Psoas muscle (tissue), 8 donors: ENCODE measurements around the gene TP63. TPM values are rescaled to one million over a fixed set of nuclear protein-coding genes. Genes with fewer than 3 reads are reported as not detected.

Experiments
- ATAC-seq, 4 donors: fragments of 200-7000 bp; cut with Tn5 transposase; one replicate each; pipeline ENCODE4 v1.9.1; 2020; ENCODE audit warnings: moderate library complexity in 3 of 4, mild to moderate bottlenecking in 2 of 4
- DNase-seq, 2 donors: peaks; one replicate each; pipeline ENCODE4 v3.0.0-alpha.2; 2020
- H3K27ac ChIP-seq: fragments of 200-600 bp; one replicate; pipeline ENCODE4 v1.8.0; 2022
- H3K27me3 ChIP-seq, 3 donors: fragments of 200-600 bp in 1 of 3; one replicate each; pipeline versions ENCODE4 v1.6.1 to v1.8.0; 2013 to 2022; ENCODE audit warnings: low read length in 2 of 3, mild to moderate bottlenecking in 2 of 3, moderate library complexity in 1 of 3; ENCODE audit not compliant: insufficient read depth in 3 of 3
- H3K36me3 ChIP-seq, 2 donors: fragments of 200-600 bp in 1 of 2; one replicate each; pipeline versions ENCODE4 v1.6.1 to v1.8.0; 2013 to 2022; ENCODE audit warnings: low read depth in 1 of 2, mild to moderate bottlenecking in 1 of 2, moderate library complexity in 1 of 2; ENCODE audit not compliant: insufficient read depth in 1 of 2
- H3K4me1 ChIP-seq: fragments of 200-600 bp; one replicate; pipeline ENCODE4 v1.8.0; 2022
- H3K4me3 ChIP-seq: fragments of 200-600 bp; one replicate; pipeline ENCODE4 v1.8.0; 2022; ENCODE audit warnings: mild to moderate bottlenecking
- H3K9me3 ChIP-seq: fragments of 200-600 bp; one replicate; pipeline ENCODE4 v1.8.0; 2022
- CTCF ChIP-seq: fragments of 200-600 bp; IDR thresholded peaks from one replicate; pipeline ENCODE4 v1.8.0; 2022; ENCODE audit warnings: antibody characterized with exemption
- WGBS, 3 donors: extraction: QIAGEN DNeasy Blood & Tissue Kit; methylation state at CpG; one replicate each; pipeline versions ENCODE4 v1.1.6 to v1.1.7; 2013; 5-methylcytosine and 5-hydroxymethylcytosine counted together
- intact Hi-C, 2 donors: fragments of 100-400 bp; cut with DNase I; formaldehyde crosslinking; loops; one replicate each; pipeline versions ENCODE4 v1.11.0 to v1.14.2; 2022
- polyA plus RNA-seq, 3 donors: library from polyadenylated mRNA; stranded (reverse); fragments of 200-250 nt; gene quantifications; one replicate each; pipeline ENCODE4 v1.2.3, GENCODE V29; 2013
- total RNA-seq, 4 donors: library from RNA; stranded (reverse); fragmentation: NEBNext Ultra II Directional in 2 of 4; extraction: Animal tissue kit (Norgen Biotek cat#: 25700) in 2 of 4; gene quantifications; one replicate each; pipeline versions ENCODE4 v1.2.1 to v1.2.4, GENCODE V29; 2021 to 2023
- donor health status: healthy with polysubstance abuse.
- donor health status: DM: no; HTN: no; CAD: no; lungs with moderate emphysema.
- donor health status: Bipolar disorder and iron deficiency.
- donor health status: healthy.
- donor health status: DM: yes; HTN: yes; CAD: no.
- donor health status: DM: no; HTN: no; CAD: no.
- donor health status: DM: no; HTN: no; CAD: no.
- donor health status: DM: yes; HTN: yes; CAD: no.

Gene TP63
- total and polyA plus RNA-seq, 7 donors, result 1.4 to 83.0 (median 13.1) TPM

GRCh38 chr3:189708375-189708774, 77.2 kb downstream of the TP63 start:
- H3K27ac ChIP-seq, result peak overlapping the region; percentile 14
- no peaks in the 10 kb centered on the region for H3K9me3 ChIP-seq
- ATAC-seq, result peak in 1 of 4 donors; percentile 30
- intact Hi-C loops, result no loop called here
- no peak for TF ChIP-seq CTCF
- WGBS, 3 donors, result 47 to 56% (median 54%) methylated on average over 3 of the region's 3 CpGs
- H3K27me3 ChIP-seq, result no peaks in the 10 kb centered on the region
- no peaks in the 10 kb centered on the region for H3K36me3 ChIP-seq
- no peak for DNase-seq
- peaks cover 70% of the 10 kb centered on the region for H3K4me1 ChIP-seq
- no peak overlapping the region for H3K4me3 ChIP-seq

- peak; percentile 27 to 71 for DNase-seq
- no peak overlapping the region for H3K4me3 ChIP-seq
- intact Hi-C loops, result loop anchor here in 1 of 2 donors (10.0 kb wide), 1 partner anchor 94 kb away; no protein-coding TSS in a partner anchor
- H3K9me3 ChIP-seq, result no peaks in the 10 kb centered on the region
- H3K36me3 ChIP-seq, result no peaks in the 10 kb centered on the region
- TF ChIP-seq CTCF, result no peak
- no peaks in the 10 kb centered on the region for H3K27me3 ChIP-seq
- ATAC-seq, result peak; percentile 84 to 96 (median 96)
- H3K4me1 ChIP-seq, result peaks cover 68% of the 10 kb centered on the region
- peak overlapping the region; percentile 38 for H3K27ac ChIP-seq
These were observed 79.6 kb downstream of the TP63 start for GRCh38 chr3:189710620-189711402.

- peaks cover 0 to 12% of the 10 kb centered on the region in 2 donors for H3K36me3 ChIP-seq
- no peaks in the 10 kb centered on the region for H3K9me3 ChIP-seq
- DNase-seq (no peak), ATAC-seq (no peak)
- intact Hi-C loops, result loop anchor here in 1 of 2 donors (10.0 kb wide), 1 partner anchor 92 kb away; no protein-coding TSS in a partner anchor
- TF ChIP-seq CTCF, result no peak
- no peak overlapping the region for H3K4me3 ChIP-seq
- peaks cover 59% of the 10 kb centered on the region for H3K4me1 ChIP-seq
- H3K27me3 ChIP-seq, result no peaks in the 10 kb centered on the region
- no peak overlapping the region for H3K27ac ChIP-seq
- WGBS, 3 donors, result 57 to 61% (median 59%) methylated on average over 2 of the region's 2 CpGs
These were observed 81.8 kb downstream of the TP63 start for GRCh38 chr3:189712906-189713483.

- DNase-seq (no peak), ATAC-seq (no peak)
- TF ChIP-seq CTCF, result no peak
- Histone ChIP-seq H3K9me3 (no peaks in the 10 kb centered on the region), H3K4me1 (peaks cover 41% of the 10 kb centered on the region), H3K27ac (no peak overlapping the region), H3K27me3 (no peaks in the 10 kb centered on the region), H3K4me3 (no peak overlapping the region), H3K36me3 (peaks cover 0 to 17% of the 10 kb centered on the region in 2 donors)
- intact Hi-C loops, result loop anchor here in 1 of 2 donors (10.0 kb wide), 1 partner anchor 90 kb away; no protein-coding TSS in a partner anchor
- 58 to 68% (median 67%) methylated on average over 5 of the region's 5 CpGs for WGBS, 3 donors
These were observed 84.1 kb downstream of the TP63 start for GRCh38 chr3:189714991-189715961.
